HEK293T (cell line): ENCODE results near the gene HIF3A.

Experiments
- ARNT ChIP-seq: fragments of 450-650 bp; IDR thresholded peaks from 2 replicates; pipeline ENCODE4 v1.6.1; 2017; ENCODE audit warnings: mild to moderate bottlenecking
- BHLHE40 ChIP-seq: fragments of 450-650 bp; IDR thresholded peaks from 2 replicates; pipeline ENCODE4 v1.6.1; 2016; ENCODE audit warnings: mild to moderate bottlenecking, moderate library complexity, borderline replicate concordance
- PKNOX1 ChIP-seq: fragments of 450-650 bp; IDR thresholded peaks from 2 replicates; pipeline ENCODE4 v1.6.1; 2016
- ZNF384 ChIP-seq: fragments of 450-650 bp; IDR thresholded peaks from 2 replicates; pipeline ENCODE4 v1.6.1; 2016

GRCh38 chr19:46287585-46287984 lies 9.3 kb upstream of the HIF3A start:
- TF ChIP-seq PKNOX1 (no peak), ARNT (no peak), BHLHE40 (no peak), ZNF384 (no peak)
